GM21619 (cell line): ENCODE measurements around the gene BTG1.

Experiments used
- ATAC-seq: cut with Tn5 transposase; IDR thresholded peaks from one replicate; pipeline ENCODE4 v1.9.1; 2021; ENCODE audit not compliant: unreplicated experiment

BTG1 gene, protein sequence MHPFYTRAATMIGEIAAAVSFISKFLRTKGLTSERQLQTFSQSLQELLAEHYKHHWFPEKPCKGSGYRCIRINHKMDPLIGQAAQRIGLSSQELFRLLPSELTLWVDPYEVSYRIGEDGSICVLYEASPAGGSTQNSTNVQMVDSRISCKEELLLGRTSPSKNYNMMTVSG

DNA sequence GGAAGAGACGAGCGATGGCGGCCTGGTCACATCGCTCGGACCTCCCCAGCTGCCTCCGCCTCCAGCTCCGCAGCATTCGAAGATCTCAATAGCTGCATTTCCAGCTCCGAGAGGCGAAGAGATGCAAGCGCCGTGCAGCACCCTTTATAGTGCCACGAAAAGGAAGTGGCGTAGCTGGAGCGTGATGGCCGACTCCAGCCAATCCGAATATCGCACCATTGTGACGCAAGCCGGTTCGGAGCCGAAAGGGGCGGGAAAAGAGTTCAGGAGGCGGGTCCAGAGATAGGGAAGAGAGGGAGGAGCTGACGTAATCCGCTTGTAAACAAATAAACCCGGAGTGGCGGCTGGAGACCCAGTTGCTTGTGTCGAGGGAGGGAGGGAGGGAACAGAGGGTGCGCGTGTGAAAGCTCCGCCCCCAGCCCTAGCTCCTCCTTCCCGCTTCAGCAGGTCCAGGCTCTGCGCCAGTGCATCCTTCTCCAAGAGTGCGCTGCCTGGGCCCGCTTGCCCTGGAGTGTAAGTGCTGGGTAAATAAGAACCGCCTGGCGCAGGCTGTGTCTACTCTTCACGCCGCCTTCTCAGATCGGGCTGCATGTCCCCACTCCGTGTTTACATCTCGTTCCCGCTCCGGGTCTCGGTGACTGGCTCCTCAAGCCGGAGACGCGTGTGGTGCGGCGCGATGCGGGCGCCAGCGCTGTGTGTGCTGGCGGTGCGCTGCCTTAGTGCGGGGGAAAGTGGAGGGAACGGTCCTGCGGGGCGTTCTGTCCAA is at the start of gene BTG1:
Gene BTG1 (minus strand): TSS at position 116 of the 766 bp plus-strand sequence. CDS start 311 bp downstream, outside the sequence.
- peak; percentile 66 for ATAC-seq

DNA sequence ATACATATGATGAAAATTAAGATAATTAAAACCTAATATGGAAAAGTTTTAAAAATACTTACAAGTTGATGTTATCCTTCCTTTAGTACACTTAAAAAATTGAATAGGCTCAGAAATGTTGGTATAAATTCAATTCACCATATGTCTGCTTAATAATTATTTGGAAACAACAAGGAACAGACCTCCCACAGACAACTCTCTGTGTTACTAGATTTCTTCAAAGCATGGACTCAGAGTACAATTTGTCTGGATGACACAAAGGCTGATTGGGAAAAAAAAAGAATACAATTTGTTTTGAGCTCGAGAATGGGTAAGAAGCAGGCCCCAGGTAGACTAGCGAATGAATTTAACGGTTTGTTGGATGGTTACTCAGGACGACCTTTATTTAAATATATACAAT is 48.9 kb upstream of the BTG1 start:
- ATAC-seq = no peak

DNA sequence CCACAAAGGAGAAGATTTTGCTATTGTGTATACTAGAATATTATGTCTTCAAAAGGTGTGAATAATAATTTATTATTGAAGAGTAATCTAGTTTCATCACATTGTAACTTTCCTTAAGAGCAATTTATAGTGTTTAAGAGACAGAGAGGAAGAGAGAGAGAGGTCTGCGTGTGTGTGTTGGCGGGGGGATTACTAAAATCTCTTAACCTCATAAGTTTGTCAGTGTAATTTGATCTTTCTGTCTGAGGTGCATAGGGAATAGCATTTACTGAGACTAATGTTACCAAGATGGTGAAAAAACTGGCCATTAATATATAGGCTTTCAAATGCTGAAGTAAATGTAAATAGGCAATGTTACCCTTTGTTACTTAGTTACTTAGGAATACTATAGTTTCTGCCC is 48.2 kb upstream of the BTG1 start:
- no peak for ATAC-seq

DNA sequence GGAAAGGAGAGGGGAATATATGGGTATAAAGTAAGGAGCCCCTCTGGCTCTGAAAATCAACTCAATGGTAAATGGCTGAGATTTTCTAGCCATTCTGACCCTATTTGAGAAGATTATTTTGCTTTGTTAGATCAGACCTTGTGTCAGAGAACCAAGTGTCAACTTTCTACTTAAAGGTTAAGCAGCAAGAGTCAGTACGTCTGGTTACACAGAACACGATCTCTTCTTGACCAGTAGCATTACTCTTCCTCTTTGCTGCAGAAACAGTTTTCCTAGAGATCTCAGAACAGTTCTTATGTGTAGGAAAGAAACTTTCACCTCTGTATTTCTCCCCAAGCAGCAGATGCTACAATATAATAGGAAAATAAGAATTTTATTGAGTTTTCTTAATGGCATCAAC is 47.4 kb upstream of the BTG1 start:
- no peak for ATAC-seq

DNA sequence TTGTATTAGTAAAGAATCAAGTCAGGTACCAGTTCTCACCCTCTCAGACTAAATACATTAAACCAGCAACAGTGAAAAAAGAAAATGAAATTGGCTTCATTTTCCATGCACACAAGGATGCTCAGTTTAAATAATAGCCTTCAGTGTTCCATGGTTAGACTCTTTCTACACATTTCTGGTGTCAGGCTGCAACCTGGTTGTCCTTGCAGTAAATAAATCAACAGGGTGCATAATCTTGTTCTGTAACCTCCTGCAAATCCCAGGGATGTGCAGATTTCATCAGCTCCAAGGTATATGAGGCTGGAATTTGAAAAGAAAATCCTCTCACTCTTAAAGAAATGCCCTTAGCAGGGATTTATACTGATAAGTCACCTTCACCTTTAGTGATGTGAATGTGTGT is 46.7 kb upstream of the BTG1 start:
- ATAC-seq = no peak

DNA sequence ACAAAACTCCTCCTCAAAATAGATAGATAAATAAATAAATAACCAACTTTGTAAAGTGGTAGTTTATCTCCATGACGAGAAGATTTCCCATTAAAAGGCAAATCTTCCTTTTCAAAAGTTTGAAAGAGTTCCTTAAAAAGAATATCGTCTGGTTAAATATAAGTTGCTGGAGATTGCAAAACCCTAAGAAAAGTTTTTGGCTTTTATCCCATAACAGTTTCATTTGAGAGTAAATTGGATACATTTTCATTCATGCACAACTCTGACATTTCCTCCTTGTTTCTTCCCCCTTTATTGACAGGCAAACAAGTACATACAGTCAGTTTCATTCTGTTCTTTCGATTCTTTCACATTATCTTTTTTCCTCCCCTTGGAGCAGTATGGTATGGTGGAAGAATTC is 45.4 kb upstream of the BTG1 start:
- ATAC-seq = no peak

DNA sequence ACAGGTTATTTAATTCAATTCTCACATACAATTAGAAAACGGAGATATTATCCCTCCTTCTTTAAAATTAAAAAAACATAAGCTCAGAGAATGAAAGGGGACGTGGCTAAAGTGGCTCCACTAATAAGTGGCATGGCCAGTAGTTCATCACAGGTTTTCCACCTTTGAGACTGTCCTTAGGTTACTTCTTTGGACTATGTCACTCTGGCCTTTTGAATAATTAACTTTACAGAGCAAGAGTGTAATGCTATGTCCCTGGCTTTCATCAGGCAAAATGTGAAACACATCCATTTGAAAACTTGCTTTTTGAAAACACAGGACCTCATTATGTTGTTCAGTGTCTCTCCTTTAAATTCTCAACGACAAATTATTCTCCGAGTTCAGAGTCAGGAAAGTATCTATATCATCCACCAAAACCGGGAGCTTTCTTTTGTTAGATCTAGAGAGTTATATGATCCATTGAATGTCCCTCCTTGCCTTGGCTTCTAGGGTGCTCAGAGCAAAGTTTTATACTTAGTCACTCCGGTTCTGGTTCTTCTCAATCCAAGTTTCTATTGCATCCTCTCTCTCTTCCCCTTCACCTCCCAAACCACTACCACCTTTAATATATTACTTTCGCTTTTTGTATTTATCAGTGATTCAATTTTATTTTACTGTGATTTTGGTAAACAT is 43.0 kb upstream of the BTG1 start:
- ATAC-seq = no peak

DNA sequence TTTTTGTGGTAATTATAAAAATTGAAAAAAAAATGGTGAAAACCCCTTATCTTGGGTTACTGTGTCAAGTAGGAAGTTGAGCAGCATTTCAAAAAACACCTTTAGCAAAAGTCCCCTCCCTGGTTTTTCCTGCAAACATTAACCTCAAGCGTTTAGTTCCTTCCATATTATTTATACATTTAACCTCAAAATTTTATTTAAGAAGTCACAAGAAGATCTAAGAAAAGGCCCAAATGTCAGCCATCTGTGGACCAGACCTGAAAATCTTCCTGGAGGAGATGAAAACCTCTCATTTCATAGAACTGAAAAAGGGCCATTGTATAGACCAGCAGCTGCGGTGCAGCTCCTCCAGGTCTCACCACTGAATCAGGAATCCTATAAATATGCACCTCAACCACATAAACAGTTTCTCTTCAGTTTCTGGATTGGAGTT is 40.4 kb upstream of the BTG1 start:
- no peak for ATAC-seq

DNA sequence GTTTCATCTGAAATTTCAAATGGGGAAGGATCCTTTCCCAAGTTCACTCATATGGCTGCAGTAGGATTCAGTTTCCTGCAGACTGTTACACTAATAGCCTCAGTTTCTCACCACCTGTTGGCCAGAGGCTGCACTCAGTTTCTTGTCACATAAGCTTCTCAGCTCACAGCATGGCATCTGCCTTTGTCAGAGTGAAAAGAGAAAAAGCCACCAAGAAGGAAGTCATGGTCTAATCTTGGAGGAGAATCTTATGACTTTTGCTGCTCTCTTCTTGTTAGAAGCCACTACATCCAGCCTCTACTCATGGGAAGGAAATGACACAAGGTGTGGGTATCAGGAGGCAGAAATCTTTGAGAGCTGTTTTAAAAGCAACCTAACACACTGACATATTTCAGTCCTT is 39.4 kb upstream of the BTG1 start:
- ATAC-seq = peak; percentile 76

DNA sequence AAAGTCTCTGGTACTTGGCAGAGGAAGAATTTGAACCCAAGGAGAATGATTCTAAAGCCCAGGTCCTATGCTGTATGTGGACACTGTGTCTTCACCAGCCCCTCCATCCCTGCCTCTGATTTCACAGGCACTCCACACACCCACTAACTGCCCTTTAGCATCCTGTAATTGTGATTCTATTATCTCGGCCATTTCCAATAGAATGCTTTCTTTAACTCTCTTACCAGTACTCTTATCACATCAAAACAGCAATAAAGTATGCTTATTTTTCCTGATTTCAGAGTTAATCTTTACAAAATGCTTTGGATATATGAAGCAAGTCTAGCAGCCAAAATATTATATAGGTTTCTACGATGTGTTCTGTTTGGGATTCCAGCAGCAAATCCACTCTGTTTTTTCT is 37.9 kb upstream of the BTG1 start:
- no peak for ATAC-seq

DNA sequence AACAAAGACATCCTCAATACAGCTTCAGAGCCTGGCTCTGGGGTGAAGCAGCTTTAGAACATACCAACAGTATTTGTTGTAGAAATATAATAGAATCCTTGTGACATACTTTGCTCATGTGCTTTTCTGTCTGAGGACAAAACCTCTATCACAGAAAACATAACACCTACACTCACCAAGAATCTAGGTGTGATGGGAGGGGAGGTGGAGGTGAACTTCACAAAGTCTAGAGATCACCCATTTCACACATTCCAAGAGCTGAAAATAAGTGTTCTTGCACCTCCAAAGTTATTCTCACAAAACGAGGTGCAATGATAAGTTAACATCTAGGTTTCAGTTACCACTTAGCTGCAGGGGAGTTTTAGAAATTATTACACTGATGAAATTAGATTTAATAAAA is 32.7 kb upstream of the BTG1 start:
- no peak for ATAC-seq

DNA sequence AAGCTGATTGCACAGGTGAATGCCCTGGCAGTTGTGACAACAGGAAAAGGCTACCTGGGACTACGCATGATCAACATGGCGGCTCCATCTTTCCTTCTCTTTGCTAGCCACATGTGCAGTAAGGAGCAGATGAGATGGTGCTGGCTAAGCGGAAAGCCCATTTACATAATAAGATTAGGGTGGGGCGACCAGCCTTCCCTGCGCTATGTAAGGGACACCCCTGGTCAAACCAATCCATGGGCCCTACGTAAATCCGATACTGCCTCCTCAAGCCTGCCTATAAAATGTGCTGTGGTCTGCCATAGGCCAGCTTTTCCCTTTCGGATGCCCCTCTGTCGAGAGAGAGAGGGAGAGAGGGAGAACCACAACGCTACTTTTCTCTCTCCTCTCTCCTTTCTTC is 31.0 kb upstream of the BTG1 start:
- no peak for ATAC-seq

DNA sequence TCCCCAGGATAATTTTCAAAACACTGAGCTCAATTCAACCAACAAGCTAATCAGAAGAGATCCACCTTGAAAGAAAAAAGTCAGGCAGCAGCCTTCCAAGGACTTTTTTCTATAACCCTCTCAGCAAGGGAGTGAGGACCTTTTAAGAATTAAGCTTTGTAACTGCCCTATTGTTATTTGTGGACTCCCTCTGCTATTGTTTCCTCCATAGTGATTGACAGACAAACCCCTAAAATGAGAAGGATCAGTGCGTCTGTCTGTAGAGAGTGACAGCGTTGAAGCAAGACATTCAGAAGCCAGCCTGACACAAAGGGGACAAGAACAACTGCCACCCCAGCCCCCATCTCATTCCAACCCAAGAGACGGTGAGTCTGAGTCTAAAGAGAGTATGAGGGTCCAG is 30.3 kb upstream of the BTG1 start:
- ATAC-seq = no peak

DNA sequence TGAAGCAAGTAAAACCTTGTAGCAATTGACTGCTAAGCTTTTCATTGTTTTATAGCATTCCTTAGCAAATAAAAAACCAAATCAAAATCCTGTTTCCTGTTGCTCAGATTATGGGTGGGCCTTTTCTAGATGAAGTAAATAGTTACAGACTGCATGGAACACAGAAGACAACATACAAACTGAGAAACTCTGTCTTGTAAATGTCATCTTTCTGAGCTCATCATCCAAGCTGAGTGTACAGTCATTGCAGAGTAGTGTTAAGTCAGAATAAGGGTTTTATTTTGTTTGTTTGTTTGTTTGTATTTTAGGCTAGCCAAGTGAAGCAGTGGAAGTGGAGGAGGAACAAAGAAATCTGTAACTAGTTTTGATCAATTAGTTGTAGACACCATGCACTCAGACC is 24.4 kb upstream of the BTG1 start:
- ATAC-seq = no peak

DNA sequence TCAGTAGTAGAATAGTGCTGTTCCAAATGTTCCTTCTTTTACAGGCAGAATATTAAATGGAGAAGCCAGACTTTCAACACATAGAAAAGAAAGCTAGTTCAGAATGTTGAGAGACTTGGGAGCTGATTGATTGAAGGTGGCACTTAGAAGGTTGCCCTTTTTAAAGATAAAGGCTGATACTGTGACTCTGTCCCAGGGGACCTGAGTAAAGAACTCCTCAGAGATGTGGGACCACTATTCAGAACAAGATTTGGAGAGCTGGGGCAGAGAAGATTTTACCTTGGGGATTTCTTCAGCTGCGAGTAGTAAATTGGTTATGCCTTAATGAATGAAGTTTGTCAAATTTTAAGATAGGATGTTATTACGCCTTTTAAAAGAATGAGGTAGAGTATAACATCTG is 21.4 kb upstream of the BTG1 start:
- ATAC-seq = no peak

DNA sequence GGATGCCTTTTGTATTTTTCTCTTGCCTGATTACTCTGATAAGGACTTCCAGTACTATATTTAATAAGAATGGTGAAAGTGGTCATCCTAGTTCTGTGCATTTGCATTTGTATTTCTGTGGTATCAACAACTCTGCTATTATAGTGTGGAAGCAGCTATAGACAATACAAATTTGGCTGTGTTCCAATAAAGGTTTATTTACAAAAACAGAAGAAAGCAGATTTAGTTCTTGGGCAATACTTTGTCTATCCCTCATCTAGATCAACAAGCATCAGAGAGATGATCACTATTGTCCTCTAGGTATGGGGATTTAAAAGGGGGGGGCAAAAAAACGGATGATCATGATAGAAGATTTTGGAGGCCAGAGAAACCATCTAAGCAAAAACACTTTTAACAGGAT is 19.1 kb upstream of the BTG1 start:
- no peak for ATAC-seq

DNA sequence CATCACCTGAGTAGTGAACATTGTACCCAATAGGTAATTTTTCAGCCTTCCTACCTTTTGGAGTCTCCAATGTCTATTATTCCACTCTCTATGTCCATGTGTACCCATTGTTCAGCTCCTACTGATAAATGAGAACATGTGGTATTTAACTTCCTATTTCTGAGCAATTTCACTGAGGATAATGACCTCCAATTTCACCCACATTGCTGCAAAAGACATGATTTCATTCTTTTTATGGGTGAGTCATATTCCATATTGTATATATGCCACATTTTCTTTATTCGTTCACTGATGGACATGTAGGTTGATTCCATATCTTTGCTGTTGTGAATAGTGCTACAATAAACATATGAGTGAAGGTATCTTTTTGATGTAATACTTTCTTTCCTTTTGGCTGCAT is 16.4 kb upstream of the BTG1 start:
- ATAC-seq = no peak

DNA sequence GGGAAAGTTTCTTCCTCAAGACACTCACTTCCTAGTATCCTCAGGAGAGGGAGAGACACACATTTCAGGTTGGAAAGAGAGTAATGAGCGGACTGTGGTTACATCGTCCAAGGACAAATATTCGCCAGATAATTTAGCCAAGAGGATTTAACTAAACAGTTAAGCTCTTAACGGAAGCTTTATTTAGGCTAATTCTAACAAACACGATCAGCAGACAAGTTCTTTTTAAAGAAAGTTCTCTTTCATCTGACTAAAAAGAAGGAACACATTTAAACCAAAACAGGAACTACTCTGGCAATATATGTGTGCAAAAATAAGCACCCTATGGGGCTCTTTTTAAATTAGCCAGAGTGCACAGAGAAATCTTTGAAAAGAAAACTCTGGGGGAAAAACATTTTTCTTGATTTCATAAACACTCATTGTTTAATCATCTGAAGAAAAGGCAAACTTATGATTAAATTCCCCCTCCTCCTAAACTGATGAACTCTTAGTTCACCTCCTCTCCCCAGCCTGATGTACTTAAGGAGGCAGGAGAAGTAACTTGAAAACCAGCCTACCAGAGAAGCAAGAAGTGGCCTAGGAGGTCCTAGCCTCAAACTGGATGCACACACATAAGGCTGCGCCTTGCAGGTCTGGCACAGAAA is 13.3 kb upstream of the BTG1 start:
- no peak for ATAC-seq

DNA sequence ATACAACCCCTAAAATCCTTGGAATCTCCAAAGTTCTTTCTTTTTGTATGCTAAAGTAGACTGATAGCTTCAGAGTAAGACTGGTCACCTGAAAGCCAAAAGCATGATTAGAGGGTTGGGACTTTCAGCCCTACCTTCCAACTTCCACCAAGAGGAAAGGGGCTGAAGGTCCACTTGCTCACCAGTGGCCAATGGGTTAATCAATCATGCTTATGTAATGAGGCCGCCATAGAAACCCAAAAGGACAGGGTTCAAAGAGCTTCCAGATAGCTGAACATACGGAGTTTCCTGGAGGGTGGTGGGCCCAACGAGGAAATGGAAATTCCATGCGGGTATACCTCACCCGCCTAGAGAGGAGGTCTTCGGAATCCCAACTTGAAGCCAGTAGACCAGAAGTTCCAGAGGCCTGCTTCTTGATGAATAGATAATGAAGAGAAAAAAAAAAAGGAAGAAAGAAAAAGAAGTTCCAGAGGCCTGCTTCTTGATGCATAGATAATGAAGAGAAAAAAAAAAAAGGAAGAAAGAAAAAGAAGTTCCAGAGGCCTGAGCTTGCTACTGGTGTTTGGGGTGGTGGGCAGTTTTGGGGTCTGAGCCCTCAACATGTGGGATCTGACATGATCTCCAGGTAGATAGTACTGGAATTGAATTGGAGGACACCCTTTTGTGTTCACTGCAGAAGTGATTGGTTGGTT is 11.2 kb upstream of the BTG1 start:
- no peak for ATAC-seq

DNA sequence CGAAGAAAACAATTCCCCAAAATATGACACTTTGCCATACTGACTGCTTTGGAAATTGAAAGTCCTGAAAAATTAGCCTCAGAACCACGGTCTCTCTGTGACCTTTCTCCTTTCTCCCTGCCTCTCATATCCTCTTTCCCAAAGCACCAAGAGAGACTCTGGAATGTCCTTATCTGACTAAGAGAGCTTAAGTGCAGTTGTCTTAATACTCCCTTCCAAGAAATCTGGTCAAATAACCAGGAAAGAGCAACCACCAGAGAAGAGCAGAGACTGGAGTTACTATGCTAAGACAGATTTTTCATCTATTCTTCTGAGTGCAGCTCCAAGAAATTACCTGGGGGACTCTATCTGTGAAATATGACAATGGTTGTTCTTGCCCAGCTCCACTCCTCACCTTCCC is 10.5 kb upstream of the BTG1 start:
- ATAC-seq = no peak

DNA sequence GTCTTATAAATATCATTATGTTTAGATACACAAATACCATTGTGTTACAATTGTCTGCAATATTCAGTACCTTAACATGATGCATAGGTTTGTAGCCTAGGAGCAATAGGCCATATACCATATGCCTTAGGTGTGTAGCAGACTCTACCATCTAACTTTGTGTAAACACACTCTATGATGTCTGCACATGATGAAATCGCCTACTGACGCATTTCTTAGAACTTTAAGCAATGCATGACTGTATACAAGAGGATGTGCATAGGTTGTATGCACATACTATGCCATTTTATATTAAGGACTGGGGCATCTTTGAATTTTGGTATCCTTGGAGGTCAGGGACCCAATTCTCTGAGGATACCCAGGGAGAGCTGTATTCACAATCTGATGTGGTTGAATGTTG is 10.1 kb upstream of the BTG1 start:
- no peak for ATAC-seq
